MM.1S (cell line): Measurements from ENCODE around the gene CABCOCO1.

Experiments used
- DNase-seq: peaks from one replicate; pipeline ENCODE4 v3.0.0-alpha.2; 2015
- H2AFZ ChIP-seq: fragments of 300-600 bp; sonication (generic); 2 replicates; pipeline ENCODE4 v1.6.0; 2016; ENCODE audit warnings: antibody characterized with exemption, low read length
- H3F3A ChIP-seq: fragments of 300-600 bp; sonication (generic); 2 replicates; pipeline ENCODE4 v1.6.1; 2016; ENCODE audit warnings: mild to moderate bottlenecking, antibody characterized with exemption, low read length, moderate library complexity, mixed read lengths; ENCODE audit not compliant: insufficient read depth
- H3K27ac ChIP-seq: fragments of 300-600 bp; sonication (generic); 2 replicates; pipeline ENCODE4 v1.5.1; 2016; ENCODE audit warnings: mild to moderate bottlenecking, low read length
- H3K27me3 ChIP-seq: fragments of 300-600 bp; sonication (generic); replicated peaks from 2 replicates; pipeline ENCODE4 v1.6.0; 2016; ENCODE audit warnings: low read length; ENCODE audit not compliant: insufficient read depth
- H3K36me3 ChIP-seq: fragments of 300-600 bp; sonication (generic); replicated peaks from 2 replicates; pipeline ENCODE4 v1.6.1; 2016; ENCODE audit warnings: mild to moderate bottlenecking, low read length, mixed read lengths; ENCODE audit not compliant: insufficient read depth
- H3K4me1 ChIP-seq: fragments of 300-600 bp; sonication (generic); 2 replicates; pipeline ENCODE4 v1.6.1; 2016; ENCODE audit warnings: low read length, mixed read lengths
- H3K4me2 ChIP-seq: fragments of 300-600 bp; sonication (generic); 2 replicates; pipeline ENCODE4 v1.6.0; 2016; ENCODE audit warnings: low read depth, low read length
- H3K4me3 ChIP-seq: fragments of 300-600 bp; sonication (generic); 2 replicates; pipeline ENCODE4 v1.5.1; 2016; ENCODE audit warnings: low read length, mixed read lengths
- H3K79me2 ChIP-seq: fragments of 300-600 bp; sonication (generic); 2 replicates; pipeline ENCODE4 v1.6.1; 2016; ENCODE audit warnings: mixed run types, low read length, mixed read lengths
- H3K9ac ChIP-seq: fragments of 300-600 bp; sonication (generic); 2 replicates; pipeline ENCODE4 v1.6.1; 2016; ENCODE audit warnings: low read length, mixed read lengths
- H3K9me2 ChIP-seq: fragments of 300-600 bp; sonication (generic); replicated peaks from 2 replicates; pipeline ENCODE4 v1.6.1; 2016; ENCODE audit warnings: mild to moderate bottlenecking, low read length, mixed read lengths; ENCODE audit not compliant: insufficient read depth
- H3K9me3 ChIP-seq: fragments of 300-600 bp; sonication (generic); replicated peaks from 2 replicates; pipeline ENCODE4 v1.6.1; 2016; ENCODE audit warnings: mild to moderate bottlenecking, low read length, mixed read lengths; ENCODE audit not compliant: insufficient read depth
- H4K20me1 ChIP-seq: fragments of 300-600 bp; sonication (generic); 2 replicates; pipeline ENCODE4 v1.6.1; 2016; ENCODE audit warnings: mild to moderate bottlenecking, low read length, moderate library complexity, mixed read lengths; ENCODE audit not compliant: insufficient read depth
- EZH2 ChIP-seq: fragments of 300-600 bp; sonication (generic); optimal IDR thresholded peaks from 2 replicates; pipeline ENCODE3; 2017; ENCODE audit warnings: low read depth, mild to moderate bottlenecking, antibody characterized with exemption, low read length, mixed read lengths
- EZH2phosphoT487 ChIP-seq: fragments of 300-600 bp; sonication (generic); IDR thresholded peaks from 2 replicates; pipeline ENCODE4 v1.6.1; 2018; ENCODE audit warnings: antibody characterized with exemption, low read length
- TF ChIP-seq, protein P1 (sequence below): fragments of 300-600 bp; sonication (generic); IDR thresholded peaks from 2 replicates; pipeline ENCODE4 v1.5.1; 2016; ENCODE audit warnings: antibody characterized with exemption, low read length, mixed read lengths

Gene CABCOCO1

GRCh38 chr10:61797304-61798153 lies 134.8 kb downstream of the CABCOCO1 start:
- Histone ChIP-seq H3K79me2 (no peaks in the 10 kb centered on the region), H3K27ac (no peak overlapping the region)
- TF ChIP-seq, protein P1, sequence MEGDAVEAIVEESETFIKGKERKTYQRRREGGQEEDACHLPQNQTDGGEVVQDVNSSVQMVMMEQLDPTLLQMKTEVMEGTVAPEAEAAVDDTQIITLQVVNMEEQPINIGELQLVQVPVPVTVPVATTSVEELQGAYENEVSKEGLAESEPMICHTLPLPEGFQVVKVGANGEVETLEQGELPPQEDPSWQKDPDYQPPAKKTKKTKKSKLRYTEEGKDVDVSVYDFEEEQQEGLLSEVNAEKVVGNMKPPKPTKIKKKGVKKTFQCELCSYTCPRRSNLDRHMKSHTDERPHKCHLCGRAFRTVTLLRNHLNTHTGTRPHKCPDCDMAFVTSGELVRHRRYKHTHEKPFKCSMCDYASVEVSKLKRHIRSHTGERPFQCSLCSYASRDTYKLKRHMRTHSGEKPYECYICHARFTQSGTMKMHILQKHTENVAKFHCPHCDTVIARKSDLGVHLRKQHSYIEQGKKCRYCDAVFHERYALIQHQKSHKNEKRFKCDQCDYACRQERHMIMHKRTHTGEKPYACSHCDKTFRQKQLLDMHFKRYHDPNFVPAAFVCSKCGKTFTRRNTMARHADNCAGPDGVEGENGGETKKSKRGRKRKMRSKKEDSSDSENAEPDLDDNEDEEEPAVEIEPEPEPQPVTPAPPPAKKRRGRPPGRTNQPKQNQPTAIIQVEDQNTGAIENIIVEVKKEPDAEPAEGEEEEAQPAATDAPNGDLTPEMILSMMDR: no peak
- TF ChIP-seq EZH2 (no peak), EZH2phosphoT487 (no peak)

GRCh38 chr10:61798713-61799112 lies 136.0 kb downstream of the CABCOCO1 start:
- H2AFZ ChIP-seq: no peak overlapping the region
- TF ChIP-seq, protein P1: no peak
- TF ChIP-seq EZH2phosphoT487 (no peak), EZH2 (no peak)
- H3K9ac ChIP-seq: no peak overlapping the region
- no peaks in the 10 kb centered on the region for H3K36me3 ChIP-seq
- no peaks in the 10 kb centered on the region for H3K9me3 ChIP-seq
- no peaks in the 10 kb centered on the region for H3F3A ChIP-seq
- H3K4me3 ChIP-seq: no peak overlapping the region
- H3K27ac ChIP-seq: no peak overlapping the region
- no peaks in the 10 kb centered on the region for H3K27me3 ChIP-seq
- H3K4me1 ChIP-seq: no peaks in the 10 kb centered on the region
- no peaks in the 10 kb centered on the region for H4K20me1 ChIP-seq
- no peak for DNase-seq
- H3K9me2 ChIP-seq: no peaks in the 10 kb centered on the region
- H3K4me2 ChIP-seq: no peak overlapping the region
- H3K79me2 ChIP-seq: no peaks in the 10 kb centered on the region

More at GRCh38 chr10:61797304-61798153, 134.8 kb downstream of the CABCOCO1 start:
- H3K36me3 ChIP-seq: no peaks in the 10 kb centered on the region
- H4K20me1 ChIP-seq: no peaks in the 10 kb centered on the region
- no peak overlapping the region for H3K9ac ChIP-seq
- H2AFZ ChIP-seq: no peak overlapping the region
- no peak overlapping the region for H3K4me2 ChIP-seq
- H3K4me3 ChIP-seq: no peak overlapping the region
- no peaks in the 10 kb centered on the region for H3K9me3 ChIP-seq
- H3F3A ChIP-seq: no peaks in the 10 kb centered on the region
- no peaks in the 10 kb centered on the region for H3K9me2 ChIP-seq
- H3K27me3 ChIP-seq: no peaks in the 10 kb centered on the region
- DNase-seq: no peak
- no peaks in the 10 kb centered on the region for H3K4me1 ChIP-seq

GRCh38 chr10:61801484-61801883 lies 138.8 kb downstream of the CABCOCO1 start:
- TF ChIP-seq EZH2 (no peak), EZH2phosphoT487 (no peak)
- TF ChIP-seq, protein P1: no peak
- Histone ChIP-seq H2AFZ (no peak overlapping the region), H3K27ac (no peak overlapping the region), H3K79me2 (no peaks in the 10 kb centered on the region), H3K4me2 (no peak overlapping the region), H3K27me3 (no peaks in the 10 kb centered on the region), H3K4me1 (no peaks in the 10 kb centered on the region), H3K4me3 (no peak overlapping the region), H3K36me3 (no peaks in the 10 kb centered on the region), H3F3A (no peaks in the 10 kb centered on the region), H4K20me1 (no peaks in the 10 kb centered on the region), H3K9me3 (no peaks in the 10 kb centered on the region), H3K9ac (no peak overlapping the region), H3K9me2 (no peaks in the 10 kb centered on the region)
- no peak for DNase-seq
